ENCODE results near the gene CACNB2. TPM values are rescaled to one million over a fixed set of nuclear protein-coding genes. Genes with fewer than 3 reads are reported as not detected.

Gene CACNB2
- total RNA-seq, 4 donors from 2014 or later, result 73.5 to 108 (median 87.2) TPM

DNA sequence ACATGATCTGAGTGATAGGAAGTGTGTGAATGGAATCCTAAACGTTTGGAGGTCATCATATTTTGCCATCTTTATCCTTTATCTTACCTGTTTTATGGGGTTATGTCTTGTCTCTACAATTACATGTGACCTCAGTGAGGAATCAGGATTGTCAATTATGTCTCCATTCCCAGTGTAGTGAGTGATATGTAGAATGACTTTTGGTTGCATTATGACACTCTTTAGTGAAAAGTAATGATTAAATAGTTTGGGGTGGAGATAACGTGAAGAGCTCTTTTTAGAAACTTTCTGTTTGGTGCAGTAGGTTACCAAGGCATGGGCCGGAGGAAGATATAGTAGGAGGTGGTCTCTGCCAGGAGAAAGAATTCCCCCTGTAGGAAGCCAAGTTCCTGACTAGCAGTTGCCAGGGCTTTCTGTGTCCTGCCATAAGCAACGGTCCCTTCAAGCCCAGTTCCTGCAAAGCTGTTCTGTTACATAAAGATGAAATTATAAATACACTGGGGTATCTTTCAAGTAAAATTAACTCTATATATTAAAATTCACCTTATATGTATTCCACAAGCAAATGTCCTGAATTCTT lies 282.9 kb downstream of the CACNB2 start:
- Histone ChIP-seq H3K9me3 (no peaks in the 10 kb centered on the region), H3K4me1 (peaks cover 0 to 27% (median 17%) of the 10 kb centered on the region in 4 donors), H3K4me3 (no peak overlapping the region), H3K36me3 (no peaks in the 10 kb centered on the region), H3K27ac (replicated peaks in 1 of 4) (no peak overlapping the region), H3K27me3 (no peaks in the 10 kb centered on the region)
- WGBS, result 55% methylated on average over 4 of the region's 4 CpGs
- no peak for DNase-seq (ENCODE audit: extremely low spot score)
- TF ChIP-seq, protein P1, sequence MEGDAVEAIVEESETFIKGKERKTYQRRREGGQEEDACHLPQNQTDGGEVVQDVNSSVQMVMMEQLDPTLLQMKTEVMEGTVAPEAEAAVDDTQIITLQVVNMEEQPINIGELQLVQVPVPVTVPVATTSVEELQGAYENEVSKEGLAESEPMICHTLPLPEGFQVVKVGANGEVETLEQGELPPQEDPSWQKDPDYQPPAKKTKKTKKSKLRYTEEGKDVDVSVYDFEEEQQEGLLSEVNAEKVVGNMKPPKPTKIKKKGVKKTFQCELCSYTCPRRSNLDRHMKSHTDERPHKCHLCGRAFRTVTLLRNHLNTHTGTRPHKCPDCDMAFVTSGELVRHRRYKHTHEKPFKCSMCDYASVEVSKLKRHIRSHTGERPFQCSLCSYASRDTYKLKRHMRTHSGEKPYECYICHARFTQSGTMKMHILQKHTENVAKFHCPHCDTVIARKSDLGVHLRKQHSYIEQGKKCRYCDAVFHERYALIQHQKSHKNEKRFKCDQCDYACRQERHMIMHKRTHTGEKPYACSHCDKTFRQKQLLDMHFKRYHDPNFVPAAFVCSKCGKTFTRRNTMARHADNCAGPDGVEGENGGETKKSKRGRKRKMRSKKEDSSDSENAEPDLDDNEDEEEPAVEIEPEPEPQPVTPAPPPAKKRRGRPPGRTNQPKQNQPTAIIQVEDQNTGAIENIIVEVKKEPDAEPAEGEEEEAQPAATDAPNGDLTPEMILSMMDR (IDR thresholded peaks at IDR 0.05), result no peak
- TF ChIP-seq POLR2AphosphoS5 (IDR thresholded peaks at IDR 0.05), result no peak
- no peak for TF ChIP-seq POLR2A (IDR thresholded peaks at IDR 0.05; ENCODE audit: low read depth)
- TF ChIP-seq EP300 (IDR thresholded peaks at IDR 0.05), result no peak
- intact Hi-C loops (cut with DNase I), result no loop called here

DNA sequence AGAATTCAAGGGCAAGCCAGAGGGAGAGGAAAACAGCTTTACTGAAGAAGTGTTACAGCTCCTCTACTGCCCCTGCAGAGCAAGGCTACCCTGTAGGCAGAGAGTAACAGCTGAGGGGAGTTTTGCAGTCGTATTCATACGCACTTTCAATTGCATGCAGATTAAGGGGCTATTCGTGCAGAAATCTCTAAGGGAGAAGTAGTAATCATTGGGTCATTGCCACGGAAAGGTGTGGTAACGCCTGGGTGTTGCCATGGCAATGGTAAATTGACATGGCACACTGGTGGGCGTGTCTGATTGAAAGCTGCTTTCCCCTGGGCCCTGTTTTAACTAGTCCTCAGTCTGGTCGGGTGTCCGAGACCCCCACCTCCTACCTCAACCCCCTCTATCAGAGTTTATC lies 284.0 kb downstream of the CACNB2 start:
- no peak overlapping the region for H3K27ac ChIP-seq (replicated peaks in 1 of 4)
- WGBS, result 70% methylated on average over 8 of the region's 8 CpGs
- H3K27me3 ChIP-seq, result no peaks in the 10 kb centered on the region
- no peaks in the 10 kb centered on the region for H3K36me3 ChIP-seq
- no peak for DNase-seq (ENCODE audit: extremely low spot score)
- H3K9me3 ChIP-seq, result no peaks in the 10 kb centered on the region
- intact Hi-C loops (cut with DNase I), result no loop called here
- H3K4me1 ChIP-seq, result peaks cover 0 to 21% (median 8%) of the 10 kb centered on the region in 4 donors
- no peak for TF ChIP-seq POLR2AphosphoS5 (IDR thresholded peaks at IDR 0.05)
- no peak overlapping the region for H3K4me3 ChIP-seq

DNA sequence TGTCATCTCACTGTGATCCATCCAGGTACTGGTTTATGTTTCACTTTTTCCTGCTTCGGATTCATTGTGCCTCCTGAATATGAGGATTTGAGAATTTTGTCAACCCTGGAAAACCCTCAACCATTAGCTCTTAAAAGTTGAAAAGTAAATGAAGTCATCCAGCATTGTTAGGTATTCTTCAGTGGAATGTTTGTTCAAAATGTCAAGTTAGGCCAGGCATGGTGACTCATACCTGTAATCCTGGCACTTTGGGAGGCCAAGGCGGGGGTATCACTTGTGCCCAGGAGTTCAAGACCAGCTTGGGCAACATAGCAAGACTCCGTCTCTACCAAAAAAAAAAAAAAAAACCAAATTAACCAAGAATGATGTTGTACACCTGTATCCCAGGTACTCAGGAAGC lies 289.1 kb downstream of the CACNB2 start:
- H3K4me3 ChIP-seq, result no peak overlapping the region
- no peaks in the 10 kb centered on the region for H3K9me3 ChIP-seq
- no peaks in the 10 kb centered on the region for H3K36me3 ChIP-seq
- no peak overlapping the region for H3K27ac ChIP-seq (replicated peaks in 1 of 4)
- WGBS, result 76% methylated on average over 3 of the region's 3 CpGs
- intact Hi-C loops (cut with DNase I), result no loop called here
- TF ChIP-seq, protein P1 (IDR thresholded peaks at IDR 0.05), result no peak
- no peak for TF ChIP-seq POLR2AphosphoS5 (IDR thresholded peaks at IDR 0.05)
- no peak for TF ChIP-seq POLR2A (IDR thresholded peaks at IDR 0.05; ENCODE audit: low read depth)
- TF ChIP-seq EP300 (IDR thresholded peaks at IDR 0.05), result no peak
- no peak for DNase-seq (ENCODE audit: extremely low spot score)
- peaks cover 0 to 9% (median 6%) of the 10 kb centered on the region in 4 donors for H3K4me1 ChIP-seq
- H3K27me3 ChIP-seq, result no peaks in the 10 kb centered on the region

DNA sequence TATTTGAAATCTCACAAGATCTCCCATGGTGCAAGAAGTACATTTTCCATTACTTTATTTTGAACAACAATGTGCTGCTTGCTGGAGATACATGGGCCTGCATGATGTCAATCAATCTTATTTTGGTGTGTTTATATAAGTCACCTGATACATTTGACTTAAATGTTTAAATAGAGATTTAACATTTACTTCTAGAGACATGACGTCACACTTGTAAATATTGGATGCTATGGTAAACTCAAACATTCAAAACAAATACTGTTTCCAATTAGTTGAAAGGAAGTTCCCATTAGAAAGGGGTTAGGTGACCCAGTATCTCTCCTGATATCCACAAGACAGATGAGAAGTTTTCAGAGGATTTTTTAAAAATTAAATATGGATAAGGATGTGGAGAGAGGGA lies 296.7 kb downstream of the CACNB2 start:
- H3K27ac ChIP-seq (replicated peaks in 1 of 4), result no peak overlapping the region
- H3K27me3 ChIP-seq, result no peaks in the 10 kb centered on the region
- TF ChIP-seq, protein P1 (IDR thresholded peaks at IDR 0.05), result no peak
- no peak for TF ChIP-seq POLR2AphosphoS5 (IDR thresholded peaks at IDR 0.05)
- TF ChIP-seq POLR2A (IDR thresholded peaks at IDR 0.05; ENCODE audit: low read depth), result no peak
- no peak for TF ChIP-seq EP300 (IDR thresholded peaks at IDR 0.05)
- H3K4me1 ChIP-seq, result peaks cover 13 to 17% (median 15%) of the 10 kb centered on the region in 4 donors
- DNase-seq (ENCODE audit: extremely low spot score), result no peak
- H3K4me3 ChIP-seq, result no peak overlapping the region
- intact Hi-C loops (cut with DNase I), result no loop called here
- 58% methylated on average over 1 of the region's 1 CpG for WGBS
- H3K9me3 ChIP-seq, result no peaks in the 10 kb centered on the region
- no peaks in the 10 kb centered on the region for H3K36me3 ChIP-seq

DNA sequence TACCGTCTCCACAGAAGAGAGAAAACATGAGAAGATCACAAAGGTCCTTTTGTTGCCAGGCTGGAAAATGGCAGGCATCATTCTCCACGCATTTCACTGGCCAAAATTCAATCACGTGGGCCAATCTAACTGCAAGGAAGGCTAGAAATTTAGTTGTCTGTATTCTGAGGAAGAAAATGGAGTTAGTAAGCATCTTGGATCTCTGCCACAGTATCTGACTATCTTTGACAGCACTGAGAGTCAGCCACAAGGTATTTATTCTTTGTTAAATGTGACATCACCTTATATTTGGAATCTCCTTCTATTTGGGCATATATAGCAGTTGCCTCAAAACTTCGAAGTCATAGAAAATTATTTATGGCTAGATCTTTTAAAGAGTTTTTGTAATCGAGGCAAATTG lies 297.3 kb downstream of the CACNB2 start:
- Histone ChIP-seq H3K9me3 (no peaks in the 10 kb centered on the region), H3K4me1 (peaks cover 13 to 17% (median 15%) of the 10 kb centered on the region in 4 donors), H3K4me3 (no peak overlapping the region), H3K36me3 (no peaks in the 10 kb centered on the region), H3K27me3 (no peaks in the 10 kb centered on the region), H3K27ac (replicated peaks in 1 of 4) (no peak overlapping the region)
- intact Hi-C loops (cut with DNase I), result no loop called here
- WGBS, result 70% methylated on average over 5 of the region's 5 CpGs
- DNase-seq (ENCODE audit: extremely low spot score), result peak; percentile 19
- TF ChIP-seq EP300 (IDR thresholded peaks at IDR 0.05) (no peak), POLR2A (IDR thresholded peaks at IDR 0.05; ENCODE audit: low read depth) (no peak), POLR2AphosphoS5 (IDR thresholded peaks at IDR 0.05) (no peak)
- TF ChIP-seq, protein P1 (IDR thresholded peaks at IDR 0.05), result no peak

Measured in esophagus muscularis mucosa (tissue), 4 donors.